Hepatic stellate cell (primary cell): ENCODE data around the gene MCRIP2.
A peak's percentile ranks its signal among the peaks of the same experiment; 100 is the strongest.

Source experiments
- DNase-seq: peaks from one replicate; pipeline ENCODE4 v3.0.0; 2011; ENCODE audit warnings: low spot score

The MCRIP2 gene

DNA sequence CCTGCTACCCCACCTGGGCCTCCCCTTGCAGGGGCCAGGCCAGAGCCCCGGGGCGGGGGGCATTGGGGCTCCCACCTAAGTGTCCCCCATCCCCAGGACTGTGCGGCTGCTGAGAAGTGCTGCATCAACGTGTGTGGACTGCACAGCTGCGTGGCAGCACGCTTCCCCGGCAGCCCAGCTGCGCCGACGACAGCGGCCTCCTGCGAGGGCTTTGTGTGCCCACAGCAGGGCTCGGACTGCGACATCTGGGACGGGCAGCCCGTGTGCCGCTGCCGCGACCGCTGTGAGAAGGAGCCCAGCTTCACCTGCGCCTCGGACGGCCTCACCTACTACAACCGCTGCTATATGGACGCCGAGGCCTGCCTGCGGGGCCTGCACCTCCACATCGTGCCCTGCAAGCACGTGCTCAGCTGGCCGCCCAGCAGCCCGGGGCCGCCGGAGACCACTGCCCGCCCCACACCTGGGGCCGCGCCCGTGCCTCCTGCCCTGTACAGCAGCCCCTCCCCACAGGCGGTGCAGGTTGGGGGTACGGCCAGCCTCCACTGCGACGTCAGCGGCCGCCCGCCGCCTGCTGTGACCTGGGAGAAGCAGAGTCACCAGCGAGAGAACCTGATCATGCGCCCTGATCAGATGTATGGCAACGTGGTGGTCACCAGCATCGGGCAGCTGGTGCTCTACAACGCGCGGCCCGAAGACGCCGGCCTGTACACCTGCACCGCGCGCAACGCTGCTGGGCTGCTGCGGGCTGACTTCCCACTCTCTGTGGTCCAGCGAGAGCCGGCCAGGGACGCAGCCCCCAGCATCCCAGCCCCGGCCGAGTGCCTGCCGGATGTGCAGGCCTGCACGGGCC lies 8.9 kb upstream of the MCRIP2 start:
- no peak for DNase-seq

DNA sequence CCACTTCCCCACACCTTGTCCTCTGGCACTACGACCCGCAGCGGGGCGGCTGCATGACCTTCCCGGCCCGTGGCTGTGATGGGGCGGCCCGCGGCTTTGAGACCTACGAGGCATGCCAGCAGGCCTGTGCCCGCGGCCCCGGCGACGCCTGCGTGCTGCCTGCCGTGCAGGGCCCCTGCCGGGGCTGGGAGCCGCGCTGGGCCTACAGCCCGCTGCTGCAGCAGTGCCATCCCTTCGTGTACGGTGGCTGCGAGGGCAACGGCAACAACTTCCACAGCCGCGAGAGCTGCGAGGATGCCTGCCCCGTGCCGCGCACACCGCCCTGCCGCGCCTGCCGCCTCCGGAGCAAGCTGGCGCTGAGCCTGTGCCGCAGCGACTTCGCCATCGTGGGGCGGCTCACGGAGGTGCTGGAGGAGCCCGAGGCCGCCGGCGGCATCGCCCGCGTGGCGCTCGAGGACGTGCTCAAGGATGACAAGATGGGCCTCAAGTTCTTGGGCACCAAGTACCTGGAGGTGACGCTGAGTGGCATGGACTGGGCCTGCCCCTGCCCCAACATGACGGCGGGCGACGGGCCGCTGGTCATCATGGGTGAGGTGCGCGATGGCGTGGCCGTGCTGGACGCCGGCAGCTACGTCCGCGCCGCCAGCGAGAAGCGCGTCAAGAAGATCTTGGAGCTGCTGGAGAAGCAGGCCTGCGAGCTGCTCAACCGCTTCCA lies 8.1 kb upstream of the MCRIP2 start:
- DNase-seq = no peak

DNA sequence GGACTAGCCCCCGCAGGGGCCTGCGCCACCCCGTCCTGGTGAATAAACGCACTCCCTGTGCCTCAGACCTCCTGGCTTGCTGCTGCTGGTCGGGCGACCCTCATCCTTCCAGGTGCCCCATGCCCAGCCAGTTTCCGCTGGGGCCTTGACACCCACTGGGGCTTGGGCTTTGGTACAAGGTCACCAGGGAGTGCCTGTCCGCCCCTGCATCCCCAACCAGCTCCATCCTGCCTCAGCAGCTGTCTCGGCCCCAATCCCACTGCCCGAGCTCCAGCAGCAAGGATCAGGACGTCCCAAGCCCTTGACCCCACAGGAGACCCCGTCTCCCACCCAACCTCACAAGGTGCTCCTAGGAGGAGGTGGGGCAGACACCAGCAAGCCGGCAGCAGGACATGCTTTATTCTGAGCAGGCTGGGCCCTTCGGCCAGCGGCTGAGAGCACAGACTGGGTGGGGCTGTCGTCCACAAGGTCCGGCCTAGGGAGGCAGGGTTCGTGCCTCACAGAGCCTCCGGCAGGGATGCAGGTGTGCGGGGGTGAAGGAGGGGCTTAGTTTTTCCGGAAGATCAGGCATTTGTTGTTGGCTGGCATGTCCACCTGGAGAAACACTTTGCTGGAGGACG lies 7.5 kb upstream of the MCRIP2 start:
- no peak for DNase-seq

DNA sequence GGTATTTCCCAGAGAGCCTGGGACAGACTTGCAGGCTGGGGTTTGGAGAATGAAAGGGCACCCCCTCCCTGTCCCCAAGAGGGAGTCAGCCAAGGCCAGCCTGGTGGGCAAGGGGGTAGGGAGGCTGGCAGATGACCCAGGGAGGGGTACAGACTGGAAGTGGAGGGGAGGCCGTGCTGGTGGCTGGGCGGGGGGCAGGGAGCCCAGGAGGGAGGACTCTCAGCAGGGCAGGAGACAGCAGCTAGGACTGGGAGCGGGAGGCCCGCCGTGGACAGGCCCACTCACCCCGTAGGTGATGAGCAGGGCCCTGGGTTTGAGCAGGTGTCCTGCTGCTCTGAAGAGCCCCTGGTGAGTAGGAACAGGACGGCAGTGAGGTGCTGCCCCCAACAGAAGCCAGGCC lies 6.6 kb upstream of the MCRIP2 start:
- DNase-seq = no peak

DNA sequence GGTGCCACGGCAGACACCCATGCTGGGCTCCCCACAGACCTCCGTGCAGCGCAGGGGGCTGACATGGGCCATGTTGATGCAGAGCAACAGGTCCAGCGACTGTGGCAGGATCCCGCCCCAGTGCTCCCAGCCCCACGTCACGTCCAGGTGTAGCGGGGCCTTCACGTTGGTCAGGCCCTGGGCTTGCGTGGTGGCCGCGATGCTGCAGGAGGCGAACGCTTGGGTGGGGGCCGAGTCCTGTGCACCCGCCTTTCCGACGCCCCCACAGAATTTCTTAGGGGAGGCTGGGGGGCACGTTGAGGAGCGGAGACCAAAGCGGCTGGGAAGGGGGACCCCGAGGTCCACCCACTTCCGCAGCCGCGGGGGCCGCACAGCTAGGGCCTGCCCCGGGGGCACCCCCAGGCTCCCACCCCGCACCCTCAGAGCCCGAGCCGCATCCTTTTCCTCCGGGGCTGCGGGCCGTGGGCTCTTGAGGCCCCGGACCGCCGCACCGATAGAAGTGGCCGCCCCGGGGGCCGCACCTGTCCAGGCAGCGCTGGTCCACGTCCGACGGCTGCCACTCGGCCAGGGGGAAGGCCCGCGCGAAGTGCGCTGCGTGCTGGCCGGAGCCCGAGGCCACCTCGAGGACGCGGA lies 5.9 kb upstream of the MCRIP2 start:
- no peak for DNase-seq

DNA sequence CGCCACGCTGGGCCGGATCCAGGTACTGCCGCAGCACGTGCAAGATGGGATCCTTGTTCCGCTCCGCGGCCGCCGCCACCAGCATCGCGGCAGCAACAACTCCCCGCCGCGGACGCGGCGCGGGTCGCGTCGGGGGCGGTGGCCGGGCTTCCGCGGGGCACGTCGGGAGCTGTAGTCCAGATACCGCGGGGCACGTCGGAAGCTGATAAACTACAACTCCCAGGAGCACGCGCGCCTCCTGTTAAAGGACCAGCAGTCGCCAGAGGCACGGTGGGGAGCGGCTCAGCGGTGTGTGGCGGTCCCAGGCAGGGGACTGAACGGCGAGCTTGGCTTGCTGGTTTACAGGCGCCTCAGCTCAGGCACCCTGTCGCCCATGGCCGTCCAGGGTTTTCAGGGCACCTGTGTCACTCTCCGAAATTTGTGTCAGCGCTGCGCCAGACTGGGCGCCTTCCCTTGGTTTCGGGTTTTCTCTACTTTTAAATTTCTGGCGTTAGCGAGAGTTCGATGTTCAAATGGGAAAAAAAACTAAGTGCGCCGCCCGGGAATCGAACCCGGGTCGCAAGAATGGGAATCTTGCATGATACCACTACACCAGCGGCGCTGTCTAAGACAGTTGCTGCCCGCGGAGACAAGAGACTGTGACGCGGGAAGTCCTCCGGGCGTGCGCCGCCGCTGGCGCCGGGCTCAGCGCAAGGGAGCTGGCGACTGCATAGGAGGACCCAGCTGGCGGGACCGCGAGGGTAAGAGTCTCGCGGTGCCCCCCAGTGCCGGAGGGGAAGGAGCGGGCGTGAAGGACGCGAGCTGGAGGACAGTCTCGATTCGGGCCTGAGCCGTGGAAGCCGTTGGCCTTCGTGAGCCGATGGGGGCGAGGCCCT lies 5.2 kb upstream of the MCRIP2 start, which contains the start of gene METTL26:
METTL26 (minus strand) TSS at position 100 of the 875 bp plus-strand sequence; CDS start at position 85, 15 bp downstream.
- DNase-seq = peak; percentile 97

DNA sequence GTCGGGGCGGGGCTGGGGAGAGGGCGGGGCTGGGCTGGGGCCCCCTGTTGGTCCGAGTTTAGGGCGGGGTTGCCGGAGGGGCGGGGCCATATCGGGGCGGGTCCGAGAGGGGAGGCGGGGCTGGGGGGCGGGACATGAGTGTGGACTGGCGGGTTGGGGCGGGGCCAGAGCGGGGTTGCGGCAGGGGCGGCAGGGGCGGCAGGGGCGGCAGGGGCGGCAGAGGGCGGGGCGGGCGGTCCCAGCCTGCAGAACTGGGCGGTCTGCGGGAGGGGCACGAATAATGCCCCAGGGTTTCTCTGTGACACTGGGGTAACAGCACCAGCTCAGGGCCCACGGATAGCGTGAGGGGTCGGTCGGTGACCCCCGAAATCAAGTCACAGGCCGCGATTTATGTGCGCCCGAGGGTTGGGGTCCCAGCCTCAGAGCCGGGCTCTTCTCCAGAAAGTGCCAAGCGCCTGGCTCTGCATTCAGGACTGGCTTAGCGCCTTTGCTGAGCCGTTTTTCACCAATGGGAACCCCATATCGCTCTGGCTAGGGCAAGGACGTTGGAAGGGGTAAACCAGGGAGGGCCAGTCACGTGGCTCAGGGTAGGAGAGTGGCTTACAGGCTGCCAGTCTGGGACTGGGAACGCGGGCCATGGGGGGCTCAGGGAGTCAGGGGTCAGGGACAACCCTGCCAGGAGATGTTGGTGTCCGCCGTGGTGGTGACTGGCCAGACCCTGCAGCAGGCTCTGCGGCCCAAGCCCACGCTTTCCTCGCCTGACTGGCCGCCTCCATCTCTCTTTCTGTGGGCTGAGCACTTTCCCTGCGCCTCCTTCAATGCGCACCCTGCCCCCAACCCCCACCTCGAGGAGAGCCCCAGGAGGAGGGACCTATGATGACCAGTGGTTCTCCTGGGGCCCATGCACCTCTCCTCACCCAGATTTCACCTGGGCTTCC lies 4.3 kb upstream of the MCRIP2 start:
- DNase-seq = peak; percentile 99

DNA sequence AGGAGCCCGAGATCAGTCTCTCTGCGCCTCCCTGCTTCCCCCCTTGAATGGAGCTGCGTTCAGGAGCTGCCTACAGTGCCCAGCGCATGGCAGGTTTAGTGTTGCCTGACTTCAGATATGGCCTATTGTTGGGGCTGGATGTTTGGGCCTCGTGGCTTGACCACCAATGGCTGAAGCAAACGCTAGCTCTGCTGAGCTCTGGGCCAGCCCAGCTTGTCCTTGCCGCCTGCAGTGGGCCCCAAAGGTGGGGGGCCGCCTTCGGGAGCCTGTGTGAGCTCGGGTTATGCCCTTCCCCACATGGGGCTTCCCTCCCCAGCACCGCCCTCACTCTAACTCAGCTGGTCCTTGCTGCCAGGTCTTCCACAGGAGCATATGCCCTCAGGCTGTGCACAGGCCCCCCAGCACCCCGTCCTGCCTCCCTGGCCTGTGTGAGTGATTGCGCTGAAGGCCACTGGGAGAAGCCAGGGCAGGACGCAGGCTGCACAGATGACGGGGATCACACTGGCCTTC lies 3.5 kb upstream of the MCRIP2 start:
- DNase-seq = no peak

DNA sequence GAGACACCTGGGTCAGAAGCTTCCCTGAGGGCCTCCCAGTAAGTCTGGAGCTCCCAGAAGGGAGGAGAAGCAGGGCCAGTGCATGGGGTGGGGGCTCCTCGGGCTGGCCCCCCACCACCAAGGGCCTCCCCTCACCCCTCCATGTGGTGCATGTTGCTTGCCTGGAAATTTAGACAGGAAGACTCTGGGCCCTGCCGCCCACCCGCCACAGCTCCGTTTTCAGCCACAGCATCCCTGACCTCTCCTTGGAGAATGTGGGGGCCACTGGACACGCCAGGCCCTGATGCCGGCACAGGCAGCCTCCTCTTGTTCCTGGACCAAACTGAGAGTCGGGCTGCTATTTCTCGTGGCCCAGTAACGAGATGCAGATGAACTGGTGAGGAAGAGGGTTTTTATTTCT lies 2.8 kb upstream of the MCRIP2 start:
- no peak for DNase-seq

DNA sequence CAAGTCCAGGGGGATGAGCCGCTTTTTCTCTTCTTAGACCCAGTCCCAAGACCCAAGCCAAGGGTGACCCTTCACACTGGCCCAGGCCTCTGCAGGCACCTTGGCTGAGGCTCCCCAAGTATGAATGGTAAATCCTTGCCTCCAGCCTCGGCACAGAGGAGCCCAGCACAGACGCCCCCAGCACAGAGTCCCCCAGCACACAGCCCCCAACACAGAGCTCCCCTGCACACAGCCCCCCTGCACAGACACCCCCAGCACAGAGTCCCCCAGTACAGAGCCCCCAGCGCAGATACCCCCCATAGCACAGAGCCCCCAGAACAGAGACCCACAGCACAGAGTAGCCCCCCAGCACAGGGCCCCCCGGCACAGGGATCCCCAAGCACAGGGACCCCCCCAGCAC lies 1.0 kb upstream of the MCRIP2 start:
- no peak for DNase-seq

DNA sequence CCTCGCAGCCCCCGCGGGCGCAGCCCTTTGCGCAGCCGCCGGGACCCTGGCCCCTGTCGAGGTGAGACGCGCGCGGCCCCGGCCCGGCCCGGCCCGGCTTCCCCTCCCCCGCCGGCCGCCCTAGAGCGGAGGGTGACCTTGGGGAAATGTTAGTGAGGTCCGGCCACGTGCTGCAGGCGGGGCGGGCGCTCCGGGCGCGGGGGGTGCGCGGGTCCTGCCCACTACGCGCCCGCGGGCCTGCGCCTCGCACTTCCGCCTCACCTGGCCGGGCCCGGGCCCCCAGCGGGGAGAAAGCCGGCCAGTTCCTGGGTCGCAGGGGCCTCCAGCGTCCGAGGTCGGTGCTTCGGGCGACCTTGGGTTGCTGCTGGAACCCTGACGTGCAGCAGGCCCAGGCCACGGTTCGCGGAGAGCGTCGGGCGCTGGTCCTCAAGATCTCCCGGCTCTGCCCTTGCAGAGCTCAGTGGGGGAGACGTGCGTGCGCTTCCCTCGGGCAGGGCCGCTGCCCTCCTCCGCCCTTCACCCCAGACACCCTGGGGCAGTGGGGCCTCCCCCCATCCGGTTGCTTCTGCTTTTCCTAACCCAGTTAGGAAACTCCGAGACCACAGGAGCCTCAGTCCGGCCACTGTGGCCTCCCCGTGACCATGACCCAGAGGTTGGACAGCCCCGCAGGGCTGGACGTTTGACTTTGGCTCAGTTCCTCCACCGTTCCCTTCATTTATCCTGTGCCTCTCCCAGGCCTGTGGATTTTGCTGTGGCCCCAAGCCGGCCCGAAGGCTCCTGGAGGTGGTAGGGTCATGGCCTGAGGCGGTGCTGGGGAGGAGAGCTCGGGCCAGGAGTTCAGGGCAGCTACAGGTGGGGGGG lies 791 bp downstream of the MCRIP2 start:
- no peak for DNase-seq

DNA sequence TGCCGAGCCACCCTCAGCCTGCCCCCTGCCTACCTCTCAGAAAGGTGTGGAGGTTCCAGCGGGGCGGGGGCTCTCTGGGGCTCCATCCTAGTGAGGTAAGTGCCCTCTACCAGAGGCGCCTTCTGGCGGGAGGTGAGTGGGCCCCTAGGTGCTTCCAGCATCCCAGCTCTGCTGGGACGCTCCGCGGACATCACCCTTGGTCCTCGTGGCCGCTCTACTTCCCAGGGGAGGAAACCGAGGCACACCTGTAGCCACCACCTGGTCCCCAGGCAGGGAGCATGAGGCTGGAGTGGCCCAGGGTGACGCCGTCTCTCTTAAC lies 1.4 kb downstream of the MCRIP2 start:
- DNase-seq = no peak

DNA sequence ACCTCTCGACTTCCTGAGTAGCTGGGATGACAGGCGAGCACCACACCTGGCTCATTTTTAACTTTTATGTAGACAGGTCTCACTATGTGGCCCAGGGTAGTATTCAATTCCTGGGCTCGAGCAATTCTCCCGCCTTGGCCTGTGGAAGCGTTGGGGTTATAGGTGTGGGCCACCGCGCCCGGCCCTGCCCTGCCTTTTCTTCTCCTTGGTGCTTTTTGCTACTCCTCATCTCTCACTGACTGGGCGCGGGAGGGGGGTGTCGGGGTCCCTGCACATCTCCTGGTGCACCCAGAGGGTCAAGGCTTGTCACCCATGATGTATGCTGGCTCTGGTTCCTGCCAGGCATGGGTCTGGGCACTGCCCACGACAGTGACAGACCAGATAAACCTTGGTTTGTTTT lies 2.9 kb downstream of the MCRIP2 start:
- DNase-seq = no peak

DNA sequence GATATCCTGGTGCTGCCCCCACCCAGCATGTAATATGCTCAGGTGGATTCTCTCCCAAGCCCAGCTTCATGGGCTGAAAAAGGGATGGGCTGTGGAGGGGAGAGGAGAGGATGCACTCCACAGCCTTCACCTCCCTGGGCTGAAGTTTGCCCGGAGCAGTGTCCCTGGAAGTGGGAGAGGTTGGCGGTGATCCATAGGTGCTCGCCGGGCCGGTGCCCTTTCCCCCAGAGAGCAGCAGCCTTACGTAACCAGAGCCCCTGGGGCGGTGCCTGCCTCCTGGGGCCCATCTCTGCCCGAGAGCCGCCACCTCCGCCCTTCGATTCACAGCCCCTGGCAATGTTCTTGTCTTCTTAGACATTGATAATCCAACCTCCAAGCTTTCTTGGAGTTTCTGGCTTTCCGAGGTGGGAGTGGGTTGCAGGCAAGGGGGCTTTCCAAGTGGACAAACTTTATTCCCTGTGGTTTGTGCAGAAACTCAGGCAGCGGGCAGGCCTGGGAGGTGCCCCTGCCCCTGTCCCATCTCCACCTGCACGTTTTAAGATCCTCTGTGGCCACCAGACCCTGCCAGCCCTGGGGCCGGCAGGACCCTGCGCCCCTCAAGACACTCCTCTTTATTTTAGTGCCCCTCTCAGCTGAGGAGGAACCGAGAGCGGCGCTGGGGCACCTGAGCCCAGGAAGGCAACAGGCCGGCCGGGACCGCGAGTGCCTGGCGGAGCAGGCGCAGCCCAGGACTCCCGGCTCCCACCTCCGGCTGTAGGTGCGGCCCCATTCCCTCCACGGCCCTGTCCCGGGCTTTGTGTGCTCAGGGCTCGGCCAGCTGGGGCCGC lies 4.4 kb downstream of the MCRIP2 start:
- no peak for DNase-seq

DNA sequence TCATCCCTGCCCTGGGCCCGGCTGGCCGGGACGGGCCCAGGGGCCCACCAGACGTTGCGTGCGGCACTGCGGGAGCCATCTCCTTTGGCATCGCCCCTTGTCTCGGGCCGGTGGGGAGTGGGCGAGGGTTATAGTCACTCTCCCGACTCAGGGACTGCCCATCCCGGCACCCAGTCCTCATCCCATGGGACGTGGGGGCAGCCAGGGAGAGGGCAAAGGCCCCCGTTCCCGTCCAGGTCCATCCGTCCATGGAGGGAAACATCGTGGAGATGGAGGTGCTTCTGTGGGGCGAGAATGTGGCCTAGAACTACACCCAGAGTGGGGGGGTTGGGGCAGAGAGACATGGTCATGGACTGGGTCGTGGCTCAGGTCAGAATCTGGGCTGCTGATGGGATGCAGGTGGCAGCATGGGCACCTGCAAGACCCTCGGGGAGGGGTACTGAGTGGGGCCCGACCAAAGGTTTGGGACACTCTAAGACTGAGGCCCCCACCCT lies 5.1 kb downstream of the MCRIP2 start:
- DNase-seq = no peak

DNA sequence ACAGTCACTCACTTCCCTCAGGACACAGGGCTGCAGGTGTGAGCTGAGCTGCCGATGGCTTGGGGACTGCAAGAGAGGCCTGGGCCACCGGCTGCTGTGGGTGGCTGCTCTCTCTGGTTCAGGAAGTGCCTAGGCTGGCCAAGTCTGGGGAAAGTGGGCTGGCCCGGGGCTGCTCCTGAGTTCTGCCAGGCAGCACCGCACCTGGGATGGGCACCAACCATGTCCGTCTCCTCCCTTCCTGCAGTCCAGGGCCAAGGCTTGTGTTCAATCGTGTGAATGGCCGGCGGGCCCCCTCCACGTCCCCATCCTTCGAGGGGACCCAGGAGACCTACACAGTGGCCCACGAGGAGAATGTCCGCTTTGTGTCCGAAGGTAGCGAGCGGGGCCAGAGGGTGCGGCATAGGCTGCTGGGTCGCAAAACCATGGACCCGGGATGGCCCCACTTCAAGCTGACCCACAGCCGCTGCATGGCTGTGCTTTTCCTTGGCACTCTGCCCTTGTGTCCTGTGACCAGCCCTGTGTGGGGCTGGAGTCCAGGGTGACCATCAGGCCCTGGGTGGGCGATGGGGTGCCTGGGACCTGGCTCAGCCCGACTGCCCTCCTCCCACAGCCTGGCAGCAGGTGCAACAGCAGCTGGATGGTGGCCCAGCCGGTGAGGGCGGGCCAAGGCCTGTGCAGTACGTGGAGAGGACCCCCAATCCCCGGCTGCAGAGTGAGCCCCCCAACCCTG lies 5.7 kb downstream of the MCRIP2 start:
- DNase-seq = no peak

DNA sequence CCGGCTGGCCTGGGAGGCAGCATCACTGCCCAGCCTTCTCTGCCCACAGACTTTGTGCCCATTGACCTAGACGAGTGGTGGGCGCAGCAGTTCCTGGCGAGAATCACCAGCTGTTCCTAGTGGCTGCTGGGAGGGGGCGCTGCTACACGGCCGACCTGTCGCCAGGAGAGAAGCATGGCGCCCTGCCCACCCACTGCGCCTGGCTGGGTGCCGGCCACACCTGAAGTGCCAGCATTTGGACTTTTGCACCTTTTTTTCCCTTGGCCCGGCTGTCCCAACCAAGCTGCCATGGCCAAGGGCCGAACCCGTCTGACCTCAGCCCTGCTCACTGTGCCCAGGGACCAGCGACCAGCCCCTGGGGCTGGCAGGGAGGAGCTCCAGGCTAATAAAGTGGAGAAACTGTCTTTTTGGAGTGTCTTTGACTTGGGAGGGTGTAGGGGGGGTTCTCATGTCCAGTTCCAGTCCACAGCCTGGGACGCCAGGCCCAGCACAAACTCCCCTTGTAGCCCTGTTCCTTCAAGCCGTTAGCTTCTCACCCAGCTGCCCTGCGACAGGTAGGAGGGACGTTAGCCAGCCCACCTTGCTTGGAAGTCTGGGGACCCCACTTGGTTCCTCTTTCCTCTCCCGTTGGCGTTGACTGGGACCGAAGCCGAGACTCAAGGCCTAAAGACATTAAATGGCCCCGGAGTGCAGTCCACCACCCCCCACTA lies 6.6 kb downstream of the MCRIP2 start:
- no peak for DNase-seq
